BJ (cell line): ENCODE measurements around the gene B3GNT3. TPM values are rescaled to one million over a fixed set of nuclear protein-coding genes. Genes with fewer than 3 reads are reported as not detected.
A peak's percentile ranks its signal among the peaks of the same experiment; 100 is the strongest.

Experiments
- CTCF ChIA-PET: fragments of 350-600 bp; formaldehyde crosslinking; extraction: SDS; loops from one replicate; lab custom pipeline; 2021; ENCODE audit warnings: antibody characterized with exemption, inconsistent platforms; lab: Yijun Ruan, JAX
- POLR2A ChIA-PET: fragments of 300-600 bp; sonication (Branson Sonifier 250); formaldehyde crosslinking; extraction: SDS; loops from one replicate; lab custom pipeline; 2021; ENCODE audit warnings: antibody characterized with exemption; lab: Charles Lee
- DNase-seq: peaks from one replicate; pipeline ENCODE4 v3.0.0-alpha.2; 2011; ENCODE audit warnings: low read depth
- H3K27me3 ChIP-seq: 2 replicates; pipeline ENCODE4 v1.6.0; 2011; ENCODE audit warnings: low read length; ENCODE audit not compliant: control insufficient read depth, insufficient read depth
- H3K36me3 ChIP-seq: 2 replicates; pipeline ENCODE4 v1.5.1; 2011; ENCODE audit warnings: low read length; ENCODE audit not compliant: control insufficient read depth, insufficient read depth
- H3K4me3 ChIP-seq: 2 replicates; pipeline ENCODE4 v1.5.1; 2011; ENCODE audit warnings: low read depth, mild to moderate bottlenecking, control low read depth, low read length
- polyA plus RNA-seq: library from polyadenylated mRNA; depleted of rRNA; stranded (reverse); fragments of >200 nt; gene quantifications from 2 replicates; pipeline ENCODE4 v1.2.3, GENCODE V29; 2011
- TF ChIP-seq, protein P1 (sequence below): IDR thresholded peaks from 2 replicates; pipeline ENCODE4 v1.5.1; 2011; ENCODE audit warnings: low read depth, mild to moderate bottlenecking, control low read depth, inconsistent platforms, low read length, moderate library complexity; ENCODE audit not compliant: insufficient read depth

B3GNT3 gene
- polyA plus RNA-seq, 1 experiment = not detected

DNA sequence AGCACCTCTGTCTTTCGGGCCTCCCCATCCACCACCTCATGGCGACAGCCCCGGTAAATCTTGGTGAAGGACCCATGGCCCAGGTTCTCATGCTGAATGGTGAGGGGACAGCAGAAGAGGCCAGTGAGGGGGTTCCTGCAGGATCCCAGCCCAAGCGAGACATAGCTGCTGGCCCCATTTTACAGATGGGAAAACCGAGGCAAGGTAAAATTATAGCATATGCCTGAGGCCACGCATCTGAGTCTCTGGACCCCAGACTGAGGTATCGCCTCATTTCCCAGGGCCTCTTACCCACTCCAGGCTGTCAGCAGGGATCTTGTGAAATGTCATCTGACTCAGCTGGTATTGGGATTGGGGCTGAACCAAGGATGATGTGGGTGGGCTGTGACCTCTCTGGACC, 43.0 kb downstream of the B3GNT3 start:
- Histone ChIP-seq H3K4me3 (no peak overlapping the region), H3K27me3 (no peaks in the 10 kb centered on the region), H3K36me3 (peaks cover 2% of the 10 kb centered on the region)
- ChIA-PET POLR2A (no interaction called here), CTCF (no interaction called here)
- TF ChIP-seq, protein P1, sequence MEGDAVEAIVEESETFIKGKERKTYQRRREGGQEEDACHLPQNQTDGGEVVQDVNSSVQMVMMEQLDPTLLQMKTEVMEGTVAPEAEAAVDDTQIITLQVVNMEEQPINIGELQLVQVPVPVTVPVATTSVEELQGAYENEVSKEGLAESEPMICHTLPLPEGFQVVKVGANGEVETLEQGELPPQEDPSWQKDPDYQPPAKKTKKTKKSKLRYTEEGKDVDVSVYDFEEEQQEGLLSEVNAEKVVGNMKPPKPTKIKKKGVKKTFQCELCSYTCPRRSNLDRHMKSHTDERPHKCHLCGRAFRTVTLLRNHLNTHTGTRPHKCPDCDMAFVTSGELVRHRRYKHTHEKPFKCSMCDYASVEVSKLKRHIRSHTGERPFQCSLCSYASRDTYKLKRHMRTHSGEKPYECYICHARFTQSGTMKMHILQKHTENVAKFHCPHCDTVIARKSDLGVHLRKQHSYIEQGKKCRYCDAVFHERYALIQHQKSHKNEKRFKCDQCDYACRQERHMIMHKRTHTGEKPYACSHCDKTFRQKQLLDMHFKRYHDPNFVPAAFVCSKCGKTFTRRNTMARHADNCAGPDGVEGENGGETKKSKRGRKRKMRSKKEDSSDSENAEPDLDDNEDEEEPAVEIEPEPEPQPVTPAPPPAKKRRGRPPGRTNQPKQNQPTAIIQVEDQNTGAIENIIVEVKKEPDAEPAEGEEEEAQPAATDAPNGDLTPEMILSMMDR = no peak
- DNase-seq = no peak

DNA sequence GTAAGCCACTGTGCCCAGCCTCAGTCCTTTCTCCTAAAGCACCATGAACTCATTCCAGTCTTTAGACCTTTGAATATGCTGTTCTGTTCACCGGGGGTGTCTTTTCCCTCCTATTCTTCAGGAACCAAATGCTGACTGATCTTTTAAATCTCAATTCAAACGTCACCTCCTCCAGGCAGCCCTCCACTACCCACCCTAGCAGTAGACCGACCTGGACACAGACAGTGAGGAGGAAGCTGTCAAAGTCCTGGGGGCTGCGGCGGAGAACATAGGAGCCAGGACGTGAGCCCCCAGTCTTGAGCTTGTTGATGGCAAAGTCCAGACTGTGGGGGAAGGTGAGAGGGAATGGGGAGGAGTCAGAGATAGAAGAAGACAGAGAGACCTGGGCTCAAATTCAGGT, 45.1 kb downstream of the B3GNT3 start:
- TF ChIP-seq, protein P1 = no peak
- Histone ChIP-seq H3K4me3 (no peak overlapping the region), H3K27me3 (no peaks in the 10 kb centered on the region), H3K36me3 (peaks cover 4% of the 10 kb centered on the region)
- CTCF ChIA-PET = interaction anchor here (0.9 to 1.2 kb wide), 2 partner anchors 20 to 98 kb away, joined by 3 to 5 read pairs; partner anchors contain the start of gene RPL18A
- POLR2A ChIA-PET = no interaction called here
- no peak for DNase-seq

DNA sequence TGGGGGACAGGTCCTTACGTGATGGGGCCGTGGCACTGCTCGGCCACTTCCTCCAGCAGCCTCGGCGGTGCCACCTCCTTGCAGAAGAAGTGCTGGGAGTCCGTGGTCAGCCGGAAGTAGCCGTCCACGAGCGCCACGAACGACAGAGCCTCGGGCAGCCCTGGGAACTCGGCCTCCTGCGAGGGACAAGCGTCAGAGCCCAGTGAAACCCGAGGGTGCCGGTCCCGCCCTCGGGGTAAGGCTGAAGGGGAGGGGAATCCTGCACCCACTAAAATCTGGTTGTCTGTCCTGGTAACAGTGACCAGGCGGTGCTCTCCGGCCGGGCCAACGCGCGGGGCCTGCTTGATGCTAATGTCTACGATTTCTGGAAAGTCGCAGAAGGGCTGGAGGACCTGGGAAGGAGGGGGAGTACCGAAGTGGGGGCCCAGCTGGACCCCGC, 46.5 kb downstream of the B3GNT3 start:
- TF ChIP-seq, protein P1 = no peak
- CTCF ChIA-PET = no interaction called here
- no peak for DNase-seq
- POLR2A ChIA-PET = no interaction called here
- Histone ChIP-seq H3K27me3 (no peaks in the 10 kb centered on the region), H3K36me3 (peaks cover 4% of the 10 kb centered on the region), H3K4me3 (peak overlapping the region; percentile 31)

- TF ChIP-seq, protein P1 = no peak
- no peak for DNase-seq
- ChIA-PET POLR2A (no interaction called here), CTCF (interaction anchor here (1.2 kb wide), 1 partner anchor 13 kb away, joined by 4 read pairs; no protein-coding TSS in a partner anchor)
- Histone ChIP-seq H3K36me3 (peaks cover 4% of the 10 kb centered on the region), H3K4me3 (peak overlapping the region; percentile 35), H3K27me3 (no peaks in the 10 kb centered on the region)
These were observed 47.1 kb downstream of the B3GNT3 start for GRCh38 chr19:17841810-17842662.

DNA sequence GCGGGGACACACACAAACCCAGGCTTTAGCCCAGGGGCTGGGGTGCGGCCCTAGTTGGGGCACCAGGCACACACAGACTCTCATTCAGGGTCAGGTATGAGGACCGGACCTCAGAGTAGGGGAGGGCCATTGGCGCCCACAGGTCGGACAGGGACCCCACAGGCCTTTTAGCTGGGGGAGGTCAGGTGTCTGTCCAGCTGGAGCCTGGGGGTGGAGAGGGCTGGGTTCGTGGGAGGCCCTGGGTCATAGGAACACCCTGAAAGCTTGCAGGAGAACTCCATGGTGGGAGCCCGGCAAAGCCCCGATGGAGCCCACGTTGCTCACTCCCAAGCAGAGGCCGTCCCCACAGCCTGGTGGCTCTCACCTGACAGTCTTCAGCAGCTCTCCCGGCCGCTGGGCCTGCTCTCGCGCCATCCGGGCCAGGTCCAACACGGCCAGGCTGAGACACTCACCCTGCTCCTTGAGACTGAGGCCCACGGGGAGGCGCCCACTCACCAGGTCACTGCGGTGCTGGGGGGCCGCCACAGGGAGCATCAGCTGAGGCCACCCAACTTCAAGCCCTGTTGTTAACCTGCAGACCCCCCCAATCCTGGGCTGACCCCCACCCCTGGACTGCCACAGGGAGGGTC, 47.8 kb downstream of the B3GNT3 start:
- H3K36me3 ChIP-seq = peaks cover 4% of the 10 kb centered on the region; the same call in 1 of the 2 replicates
- TF ChIP-seq, protein P1 = no peak
- DNase-seq = no peak
- H3K4me3 ChIP-seq = peak overlapping the region; percentile 35
- POLR2A ChIA-PET = no interaction called here
- CTCF ChIA-PET = interaction anchor here (1.2 kb wide), 1 partner anchor 12 kb away, joined by 4 read pairs; no protein-coding TSS in a partner anchor
- no peaks in the 10 kb centered on the region for H3K27me3 ChIP-seq
